Sigmoid colon (tissue), 7 donors: ENCODE data around the gene KLHDC3. TPM values are rescaled to one million over a fixed set of nuclear protein-coding genes. Genes with fewer than 3 reads are reported as not detected.

ENCODE experiments used
- DNase-seq: peaks from one replicate; pipeline ENCODE4 v3.0.0-alpha.2; 2019
- H3K27ac ChIP-seq, 4 donors: fragments of 200-600 bp; sonication (generic); one replicate each; pipeline ENCODE4 v1.5.1; 2016 to 2019; ENCODE audit warnings: mild to moderate bottlenecking in 1 of 4
- H3K27me3 ChIP-seq, 3 donors: fragments of 200-600 bp; sonication (generic); one replicate each; pipeline ENCODE4 v1.5.1; 2019; ENCODE audit warnings: mild to moderate bottlenecking in 1 of 3
- H3K36me3 ChIP-seq, 4 donors: fragments of 200-600 bp; sonication (generic); one replicate each; pipeline ENCODE4 v1.5.1; 2016 to 2019
- H3K4me1 ChIP-seq, 4 donors: fragments of 200-600 bp; sonication (generic); one replicate each; pipeline ENCODE4 v1.5.1; 2017 to 2019
- H3K4me3 ChIP-seq, 4 donors: fragments of 200-600 bp; sonication (generic); one replicate each; pipeline ENCODE4 v1.5.1; 2017 to 2019; ENCODE audit warnings: mild to moderate bottlenecking in 2 of 4, moderate library complexity in 1 of 4
- H3K9me3 ChIP-seq, 4 donors: fragments of 200-600 bp in 3 of 4; sonication (generic) in 3 of 4; one replicate each; pipeline versions ENCODE4 v1.5.1 to v1.6.1; 2013 to 2019
- CTCF ChIP-seq, 4 experiments: fragments of 450-650 bp in 3 of 4; fragments of 200-600 bp in 1 of 4; IDR thresholded peaks; one replicate each; pipeline ENCODE4 v1.5.1; 2016 to 2019; ENCODE audit warnings: antibody characterized with exemption in 4 of 4, mild to moderate bottlenecking in 3 of 4, moderate library complexity in 2 of 4
- EP300 ChIP-seq, 4 donors: sonication (generic); formaldehyde crosslinking; IDR thresholded peaks; one replicate each; pipeline ENCODE4 v1.6.1; 2017; ENCODE audit warnings: antibody characterized with exemption in 4 of 4
- POLR2A ChIP-seq, 2 donors: fragments of 450-650 bp; IDR thresholded peaks; one replicate each; pipeline ENCODE4 v1.6.1; 2016; ENCODE audit warnings: antibody characterized with exemption in 2 of 2, mild to moderate bottlenecking in 2 of 2, moderate library complexity in 2 of 2
- POLR2AphosphoS5 ChIP-seq, 4 donors: sonication (generic); formaldehyde crosslinking; IDR thresholded peaks; one replicate each; pipeline ENCODE4 v1.6.1; 2017; ENCODE audit warnings: antibody characterized with exemption in 4 of 4
- WGBS, 2 donors: extraction: QIAGEN DNeasy Blood & Tissue Kit; methylation state at CpG; one replicate each; pipeline ENCODE4 v1.1.7; 2013; 5-methylcytosine and 5-hydroxymethylcytosine counted together
- intact Hi-C: fragments of 100-400 bp; cut with DNase I; formaldehyde crosslinking; loops from one replicate; pipeline ENCODE4 v1.15.1; 2023
- polyA plus RNA-seq, 3 donors: library from polyadenylated mRNA; stranded (reverse); fragments of 200-250 nt; gene quantifications; one replicate each; pipeline ENCODE4 v1.2.3, GENCODE V29; 2013
- total RNA-seq, 4 donors: library from RNA; depleted of rRNA; stranded (reverse); fragments of >200 nt; gene quantifications; one replicate each; pipeline ENCODE4 v1.1.0, GENCODE V29; 2016
- donor health status: healthy with polysubstance abuse.
- donor health status: Bipolar disorder and iron deficiency.
- donor health status: healthy.

Gene KLHDC3
- total RNA-seq (100 to 1,000 TPM in 3 of 4 donors, 10 to 100 TPM in 1; 68.4 to 158 (median 105) TPM), polyA plus RNA-seq (10 to 100 TPM; 64.3 to 69.7 (median 69.1) TPM)

GRCh38 chr6:43013843-43014433 lies at the start of gene KLHDC3, which contains the start of gene MEA1:
KLHDC3 (plus strand) TSS chr6:43014249; CDS start chr6:43017193, 2,944 bp downstream.
MEA1 (minus strand) TSS chr6:43013946; CDS start chr6:43013813, 133 bp downstream.
- 0% methylated on average over 51 of the region's 51 CpGs for WGBS, 2 donors
- peak in 1 of 2 donors; percentile 36 for TF ChIP-seq POLR2A (IDR thresholded peaks at IDR 0.05)
- no peak for TF ChIP-seq EP300 (IDR thresholded peaks at IDR 0.05)
- TF ChIP-seq POLR2AphosphoS5 (IDR thresholded peaks at IDR 0.05), result peak; percentile 70 to 85 (median 76)

GRCh38 chr6:42966571-42966970 lies 47.5 kb upstream of the KLHDC3 start:
- WGBS, 2 donors, result 79 to 86% methylated on average over 7 of the region's 7 CpGs
- peaks cover 0 to 5% (median 2%) of the 10 kb centered on the region in 4 donors for H3K4me1 ChIP-seq
- TF ChIP-seq POLR2A (IDR thresholded peaks at IDR 0.05) (no peak), POLR2AphosphoS5 (IDR thresholded peaks at IDR 0.05) (no peak), EP300 (IDR thresholded peaks at IDR 0.05) (no peak), CTCF (IDR thresholded peaks at IDR 0.05) (no peak)

More at GRCh38 chr6:43013843-43014433, at the start of gene KLHDC3, which contains the start of gene MEA1:
- Histone ChIP-seq H3K4me1 (peaks cover 0 to 53% (median 42%) of the 10 kb centered on the region in 4 donors), H3K27ac (peak within 1 kb of the TSS; percentile 83 to 86 (median 84)), H3K9me3 (no peaks in the 10 kb centered on the region), H3K27me3 (no peaks in the 10 kb centered on the region), H3K36me3 (peaks cover 27 to 55% (median 40%) of the 10 kb centered on the region in 4 donors), H3K4me3 (peak within 1 kb of the TSS; percentile 79 to 88 (median 85))
- peak; percentile 100 for DNase-seq
- intact Hi-C loops, result loop anchor here (2.0 to 5.0 kb wide), 5 partner anchors 29 to 129 kb away; partner anchors contain the start of genes KLC4, MRPL2 and PPP2R5D

GRCh38 chr6:42967228-42967627 lies 46.8 kb upstream of the KLHDC3 start:
- TF ChIP-seq EP300 (IDR thresholded peaks at IDR 0.05) (no peak), POLR2A (IDR thresholded peaks at IDR 0.05) (no peak), POLR2AphosphoS5 (IDR thresholded peaks at IDR 0.05) (no peak), CTCF (IDR thresholded peaks at IDR 0.05) (no peak)
- Histone ChIP-seq H3K4me1 (peaks cover 0 to 8% (median 4%) of the 10 kb centered on the region in 4 donors), H3K27ac (no peak overlapping the region), H3K27me3 (no peaks in the 10 kb centered on the region), H3K36me3 (peaks cover 18 to 65% (median 25%) of the 10 kb centered on the region in 4 donors), H3K9me3 (no peaks in the 10 kb centered on the region), H3K4me3 (no peak overlapping the region)
- intact Hi-C loops, result no loop called here
- WGBS, 2 donors, result 96% methylated on average over 11 of the region's 11 CpGs
- no peak for DNase-seq

More at GRCh38 chr6:42966571-42966970, 47.5 kb upstream of the KLHDC3 start:
- Histone ChIP-seq H3K9me3 (no peaks in the 10 kb centered on the region), H3K36me3 (peaks cover 18 to 65% (median 25%) of the 10 kb centered on the region in 4 donors), H3K27ac (no peak overlapping the region), H3K4me3 (no peak overlapping the region), H3K27me3 (no peaks in the 10 kb centered on the region)
- intact Hi-C loops, result no loop called here
- no peak for DNase-seq

- intact Hi-C loops, result no loop called here
- H3K27ac ChIP-seq, result no peak overlapping the region
- 97% methylated on average over 12 of the region's 12 CpGs for WGBS, 2 donors
- no peaks in the 10 kb centered on the region for H3K27me3 ChIP-seq
- peaks cover 18 to 60% (median 25%) of the 10 kb centered on the region in 4 donors for H3K36me3 ChIP-seq
- TF ChIP-seq CTCF (IDR thresholded peaks at IDR 0.05), result no peak
- no peak for TF ChIP-seq POLR2A (IDR thresholded peaks at IDR 0.05)
- no peak for TF ChIP-seq EP300 (IDR thresholded peaks at IDR 0.05)
- no peak for TF ChIP-seq POLR2AphosphoS5 (IDR thresholded peaks at IDR 0.05)
- DNase-seq, result no peak
- H3K4me1 ChIP-seq, result peaks cover 0 to 8% (median 4%) of the 10 kb centered on the region in 4 donors
- no peaks in the 10 kb centered on the region for H3K9me3 ChIP-seq
- no peak overlapping the region for H3K4me3 ChIP-seq
Observed at GRCh38 chr6:42968126-42968701, 45.8 kb upstream of the KLHDC3 start.

- intact Hi-C loops, result no loop called here
Observed at GRCh38 chr6:42968783-42969182, 45.3 kb upstream of the KLHDC3 start.

More at GRCh38 chr6:42968783-42969182, 45.3 kb upstream of the KLHDC3 start:
- no peak overlapping the region for H3K4me3 ChIP-seq
- DNase-seq, result no peak
- peaks cover 18 to 54% (median 25%) of the 10 kb centered on the region in 4 donors for H3K36me3 ChIP-seq
- no peaks in the 10 kb centered on the region for H3K9me3 ChIP-seq
- no peak for TF ChIP-seq POLR2AphosphoS5 (IDR thresholded peaks at IDR 0.05)
- no peak for TF ChIP-seq CTCF (IDR thresholded peaks at IDR 0.05)
- TF ChIP-seq POLR2A (IDR thresholded peaks at IDR 0.05), result no peak
- no peak for TF ChIP-seq EP300 (IDR thresholded peaks at IDR 0.05)
- H3K4me1 ChIP-seq, result peaks cover 0 to 8% (median 4%) of the 10 kb centered on the region in 4 donors
- WGBS, 2 donors, result 81 to 86% methylated on average over 4 of the region's 4 CpGs
- no peak overlapping the region for H3K27ac ChIP-seq
- H3K27me3 ChIP-seq, result no peaks in the 10 kb centered on the region
